GM18861 (cell line): ENCODE data around the gene B4GALT3.

ENCODE experiments used
- ATAC-seq: cut with Tn5 transposase; IDR thresholded peaks from one replicate; pipeline ENCODE4 v1.9.1; 2021; ENCODE audit not compliant: unreplicated experiment

Gene B4GALT3

GRCh38 chr1:161206411-161207140 lies 29.3 kb upstream of the B4GALT3 start:
- ATAC-seq: no peak

- peak; percentile 87 for ATAC-seq
Measured at GRCh38 chr1:161201836-161202712, 24.8 kb upstream of the B4GALT3 start, which contains the start of gene NDUFS2. Gene NDUFS2, plus strand, starts transcription at chr1:161202367. Its CDS starts 19 bp downstream, at chr1:161202386.

GRCh38 chr1:161200992-161201835 lies 23.9 kb upstream of the B4GALT3 start:
- ATAC-seq: no peak

GRCh38 chr1:161200421-161200991 lies 23.2 kb upstream of the B4GALT3 start:
- ATAC-seq: no peak

- no peak for ATAC-seq
Measured at GRCh38 chr1:161199506-161200139, 22.3 kb upstream of the B4GALT3 start.

GRCh38 chr1:161198897-161199431 lies 21.7 kb upstream of the B4GALT3 start, which contains the start of gene ADAMTS4:
Gene ADAMTS4, minus strand, starts transcription at chr1:161199054. Its CDS starts 427 bp downstream, at chr1:161198627.
- ATAC-seq: no peak

- ATAC-seq: no peak
Measured at GRCh38 chr1:161198194-161198896, 21.0 kb upstream of the B4GALT3 start.

GRCh38 chr1:161197560-161198193 lies 20.4 kb upstream of the B4GALT3 start:
- no peak for ATAC-seq

- ATAC-seq: no peak
Measured at GRCh38 chr1:161196521-161197451, 19.5 kb upstream of the B4GALT3 start.

- no peak for ATAC-seq
Measured at GRCh38 chr1:161196111-161196510, 18.8 kb upstream of the B4GALT3 start.

GRCh38 chr1:161195171-161195570 lies 17.9 kb upstream of the B4GALT3 start:
- ATAC-seq: no peak

- ATAC-seq: no peak
Measured at GRCh38 chr1:161193561-161194235, 16.4 kb upstream of the B4GALT3 start.

GRCh38 chr1:161192476-161193465 lies 15.5 kb upstream of the B4GALT3 start:
- ATAC-seq: peak; percentile 50

- ATAC-seq: no peak
Measured at GRCh38 chr1:161191971-161192370, 14.7 kb upstream of the B4GALT3 start.

GRCh38 chr1:161190962-161191521 lies 13.7 kb upstream of the B4GALT3 start:
- no peak for ATAC-seq

- ATAC-seq: no peak
Measured at GRCh38 chr1:161189036-161189435, 11.7 kb upstream of the B4GALT3 start.
